Uterus (tissue), 2 donors: ENCODE results near the gene NUTM2B.
"Not testable (repeated sequence)": the region's sequence is repeated elsewhere in the genome, so short reads cannot be mapped to it uniquely, and the experiment has no call there.

Experiments
- CTCF ChIP-seq, 4 experiments: fragments of 200-600 bp in 2 of 4; fragments of 450-650 bp in 2 of 4; sonication (generic) in 2 of 4; IDR thresholded peaks; one replicate each; pipeline ENCODE4 v1.5.1; 2016 to 2019; ENCODE audit warnings: antibody characterized with exemption in 4 of 4, mild to moderate bottlenecking in 2 of 4, moderate library complexity in 1 of 4
- POLR2A ChIP-seq, 2 donors: fragments of 450-650 bp; IDR thresholded peaks; one replicate each; pipeline ENCODE4 v1.6.1; 2016; ENCODE audit warnings: antibody characterized with exemption in 2 of 2, mild to moderate bottlenecking in 1 of 2, moderate library complexity in 1 of 2

GRCh38 chr10:79758297-79758993 is 55.4 kb downstream of the NUTM2B start:
- TF ChIP-seq CTCF, POLR2A (IDR thresholded peaks at IDR 0.05): not testable (repeated sequence)
